Tibial nerve (tissue), 4 donors: ENCODE data around the gene NKD2. TPM values are rescaled to one million over a fixed set of nuclear protein-coding genes. Genes with fewer than 3 reads are reported as not detected.

ENCODE experiments used
- DNase-seq, 2 donors: peaks; one replicate each; pipeline ENCODE4 v3.0.0-alpha.2; 2019; ENCODE audit warnings: low spot score in 2 of 2
- H3K27ac ChIP-seq, 4 donors: fragments of 200-600 bp; sonication (generic) in 3 of 4; one replicate each; pipeline ENCODE4 v1.5.1; 2017 to 2019; ENCODE audit warnings: mild to moderate bottlenecking in 1 of 4
- H3K27me3 ChIP-seq, 2 donors: fragments of 200-600 bp; sonication (generic) in 1 of 2; one replicate each; pipeline versions ENCODE4 v1.5.1 to v1.6.0; 2017 to 2019
- H3K36me3 ChIP-seq, 3 donors: fragments of 200-600 bp; sonication (generic); one replicate each; pipeline ENCODE4 v1.5.1; 2018 to 2019
- H3K4me1 ChIP-seq, 4 donors: fragments of 200-600 bp; sonication (generic) in 3 of 4; one replicate each; pipeline ENCODE4 v1.5.1; 2017 to 2019
- H3K4me3 ChIP-seq, 4 donors: fragments of 200-600 bp; sonication (generic) in 3 of 4; one replicate each; pipeline ENCODE4 v1.5.1; 2017 to 2019; ENCODE audit warnings: mild to moderate bottlenecking in 1 of 4, moderate library complexity in 1 of 4
- H3K9me3 ChIP-seq, 4 donors: fragments of 200-600 bp; sonication (generic) in 3 of 4; one replicate each; pipeline ENCODE4 v1.5.1; 2017 to 2019
- CTCF ChIP-seq, 5 experiments: fragments of 200-600 bp in 3 of 5; fragments of 450-650 bp in 2 of 5; sonication (generic) in 3 of 5; IDR thresholded peaks; one replicate each; pipeline ENCODE4 v1.5.1; 2016 to 2019; ENCODE audit warnings: antibody characterized with exemption in 5 of 5, mild to moderate bottlenecking in 3 of 5, moderate library complexity in 2 of 5
- EP300 ChIP-seq, 2 donors: sonication (generic); formaldehyde crosslinking; IDR thresholded peaks; one replicate each; pipeline ENCODE4 v1.6.1; 2017; ENCODE audit warnings: antibody characterized with exemption in 2 of 2, mild to moderate bottlenecking in 1 of 2
- POLR2A ChIP-seq, 2 donors: fragments of 450-650 bp; IDR thresholded peaks; one replicate each; pipeline ENCODE4 v1.6.1; 2017; ENCODE audit warnings: antibody characterized with exemption in 2 of 2, mild to moderate bottlenecking in 2 of 2, moderate library complexity in 2 of 2
- WGBS, 2 donors: methylation state at CpG; one replicate each; pipeline ENCODE4 v1.1.5; 2018; 5-methylcytosine and 5-hydroxymethylcytosine counted together
- total RNA-seq, 4 donors: library from RNA; depleted of rRNA; stranded (reverse); fragments of >200 nt; gene quantifications; one replicate each; pipeline ENCODE4 v1.1.0, GENCODE V29; 2016

The NKD2 gene
- total RNA-seq, 4 donors from 2014 or later: 0.60 to 4.7 TPM; not detected in 2

GRCh38 chr5:1074816-1075554 lies 66.4 kb downstream of the NKD2 start:
- Histone ChIP-seq H3K27me3 (no peaks in the 10 kb centered on the region), H3K4me1 (no peaks in the 10 kb centered on the region), H3K36me3 (peaks cover 0 to 69% (median 5%) of the 10 kb centered on the region in 3 donors), H3K9me3 (no peaks in the 10 kb centered on the region), H3K4me3 (no peak overlapping the region), H3K27ac (no peak overlapping the region)
- 88% methylated on average over 33 to 36 of the region's 40 CpGs for WGBS, 2 donors
- no peak for TF ChIP-seq POLR2A (IDR thresholded peaks at IDR 0.05)
- no peak for TF ChIP-seq EP300 (IDR thresholded peaks at IDR 0.05)
- no peak for TF ChIP-seq CTCF (IDR thresholded peaks at IDR 0.05)
- no peak for DNase-seq

GRCh38 chr5:1075555-1075881 lies 66.9 kb downstream of the NKD2 start:
- Histone ChIP-seq H3K9me3 (no peaks in the 10 kb centered on the region), H3K27me3 (no peaks in the 10 kb centered on the region), H3K4me3 (no peak overlapping the region), H3K36me3 (peaks cover 0 to 72% (median 5%) of the 10 kb centered on the region in 3 donors), H3K27ac (no peak overlapping the region), H3K4me1 (no peaks in the 10 kb centered on the region)
- DNase-seq: no peak
- 68 to 90% methylated on average over 6 to 8 of the region's 10 CpGs for WGBS, 2 donors
- TF ChIP-seq CTCF (IDR thresholded peaks at IDR 0.05) (no peak), EP300 (IDR thresholded peaks at IDR 0.05) (no peak), POLR2A (IDR thresholded peaks at IDR 0.05) (no peak)

- Histone ChIP-seq H3K27me3 (no peaks in the 10 kb centered on the region), H3K9me3 (no peaks in the 10 kb centered on the region), H3K4me3 (no peak overlapping the region), H3K4me1 (no peaks in the 10 kb centered on the region), H3K27ac (no peak overlapping the region), H3K36me3 (peaks cover 0 to 75% (median 5%) of the 10 kb centered on the region in 3 donors)
- 92 to 100% methylated on average over 2 to 11 of the region's 17 CpGs for WGBS, 2 donors
- no peak for DNase-seq
- TF ChIP-seq CTCF (IDR thresholded peaks at IDR 0.05) (no peak), EP300 (IDR thresholded peaks at IDR 0.05) (no peak), POLR2A (IDR thresholded peaks at IDR 0.05) (no peak)
Observed at GRCh38 chr5:1075931-1076330, 67.3 kb downstream of the NKD2 start.

GRCh38 chr5:1076406-1076805 lies 67.8 kb downstream of the NKD2 start:
- TF ChIP-seq POLR2A (IDR thresholded peaks at IDR 0.05) (no peak), EP300 (IDR thresholded peaks at IDR 0.05) (no peak), CTCF (IDR thresholded peaks at IDR 0.05) (no peak)
- Histone ChIP-seq H3K27ac (no peak overlapping the region), H3K36me3 (peaks cover 0 to 80% (median 5%) of the 10 kb centered on the region in 3 donors), H3K9me3 (no peaks in the 10 kb centered on the region), H3K4me1 (no peaks in the 10 kb centered on the region), H3K27me3 (no peaks in the 10 kb centered on the region), H3K4me3 (no peak overlapping the region)
- DNase-seq: no peak
- 91 to 92% methylated on average over 17 of the region's 17 CpGs for WGBS, 2 donors

GRCh38 chr5:1077026-1077425 lies 68.4 kb downstream of the NKD2 start:
- TF ChIP-seq EP300 (IDR thresholded peaks at IDR 0.05): no peak
- no peak for TF ChIP-seq CTCF (IDR thresholded peaks at IDR 0.05)
- TF ChIP-seq POLR2A (IDR thresholded peaks at IDR 0.05): no peak
- 86 to 92% methylated on average over 16 to 18 of the region's 19 CpGs for WGBS, 2 donors
- no peak for DNase-seq
- Histone ChIP-seq H3K4me1 (no peaks in the 10 kb centered on the region), H3K36me3 (peaks cover 0 to 84% (median 5%) of the 10 kb centered on the region in 3 donors), H3K27me3 (no peaks in the 10 kb centered on the region), H3K9me3 (no peaks in the 10 kb centered on the region), H3K27ac (no peak overlapping the region), H3K4me3 (no peak overlapping the region)
